NT2/D1 (cell line): ENCODE results near the gene NOVA2.
A peak's percentile ranks its signal among the peaks of the same experiment; 100 is the strongest.

ENCODE experiments used
- DNase-seq: peaks from one replicate; pipeline ENCODE4 v3.0.0-alpha.2; 2011; ENCODE audit warnings: low read depth, low spot score
- H3K27me3 ChIP-seq: 2 replicates; pipeline ENCODE4 v1.6.0; 2011; ENCODE audit warnings: mild to moderate bottlenecking; ENCODE audit not compliant: insufficient read length, insufficient read depth
- H3K36me3 ChIP-seq: 2 replicates; pipeline ENCODE4 v1.6.1; 2011; ENCODE audit warnings: mild to moderate bottlenecking, low read length, mixed read lengths; ENCODE audit not compliant: insufficient read depth, insufficient read length
- H3K4me1 ChIP-seq: 2 replicates; pipeline ENCODE4 v1.5.1; 2011; ENCODE audit not compliant: insufficient read depth, insufficient read length
- H3K4me3 ChIP-seq: 2 replicates; pipeline ENCODE4 v1.5.1; 2011; ENCODE audit warnings: low read depth; ENCODE audit not compliant: insufficient read length
- H3K9ac ChIP-seq: 2 replicates; pipeline ENCODE4 v1.6.0; 2011; ENCODE audit warnings: low read depth; ENCODE audit not compliant: insufficient read length
- H3K9me3 ChIP-seq: 2 replicates; pipeline ENCODE4 v1.5.1; 2011; ENCODE audit warnings: mild to moderate bottlenecking, low read length; ENCODE audit not compliant: insufficient read depth
- SUZ12 ChIP-seq: IDR thresholded peaks from 2 replicates; pipeline ENCODE4 v1.6.1; 2011; ENCODE audit not compliant: insufficient read length, insufficient read depth; ENCODE audit errors: extremely low read depth
- YY1 ChIP-seq: IDR thresholded peaks from 2 replicates; pipeline ENCODE4 v1.6.1; 2011; ENCODE audit not compliant: insufficient read length, insufficient read depth
- ZNF274 ChIP-seq: IDR thresholded peaks from 2 replicates; pipeline ENCODE4 v1.6.1; 2011; ENCODE audit warnings: mild to moderate bottlenecking, low read depth, low read length

The NOVA2 gene

DNA sequence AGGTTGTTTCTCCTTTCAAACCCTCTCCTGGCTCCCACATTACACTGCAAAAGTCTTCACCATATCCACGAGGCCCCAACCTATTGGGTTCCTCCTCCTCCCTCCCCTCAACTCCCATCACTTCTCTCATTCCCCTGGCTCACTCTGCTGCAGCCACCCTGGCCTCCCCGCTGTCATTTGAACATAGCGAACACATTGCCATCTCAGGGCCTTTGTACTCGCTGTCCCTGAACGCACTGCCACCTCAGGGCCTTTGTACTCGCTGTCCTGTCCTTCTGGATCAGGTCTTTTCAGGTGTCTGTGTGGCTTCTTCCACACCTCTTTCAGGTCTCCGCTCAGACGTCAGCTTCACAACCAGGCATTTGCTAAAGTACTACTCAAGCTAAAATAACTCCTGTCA, 23.3 kb upstream of the NOVA2 start:
- Histone ChIP-seq H3K9ac (no peak overlapping the region), H3K4me1 (peaks cover 7% of the 10 kb centered on the region), H3K4me3 (no peak overlapping the region), H3K9me3 (no peaks in the 10 kb centered on the region), H3K27me3 (peaks cover 4% of the 10 kb centered on the region), H3K36me3 (peaks cover 8% of the 10 kb centered on the region)
- TF ChIP-seq SUZ12 (no peak), YY1 (no peak), ZNF274 (no peak)
- no peak for DNase-seq

GRCh38 chr19:45995715-45996385, 22.2 kb upstream of the NOVA2 start:
- Histone ChIP-seq H3K36me3 (peaks cover 8% of the 10 kb centered on the region), H3K4me1 (peaks cover 7% of the 10 kb centered on the region), H3K9me3 (no peaks in the 10 kb centered on the region), H3K4me3 (peak overlapping the region; percentile 79), H3K27me3 (peaks cover 4% of the 10 kb centered on the region), H3K9ac (peak overlapping the region; percentile 85)
- no peak for DNase-seq
- TF ChIP-seq YY1 (no peak), ZNF274 (no peak), SUZ12 (no peak)

DNA sequence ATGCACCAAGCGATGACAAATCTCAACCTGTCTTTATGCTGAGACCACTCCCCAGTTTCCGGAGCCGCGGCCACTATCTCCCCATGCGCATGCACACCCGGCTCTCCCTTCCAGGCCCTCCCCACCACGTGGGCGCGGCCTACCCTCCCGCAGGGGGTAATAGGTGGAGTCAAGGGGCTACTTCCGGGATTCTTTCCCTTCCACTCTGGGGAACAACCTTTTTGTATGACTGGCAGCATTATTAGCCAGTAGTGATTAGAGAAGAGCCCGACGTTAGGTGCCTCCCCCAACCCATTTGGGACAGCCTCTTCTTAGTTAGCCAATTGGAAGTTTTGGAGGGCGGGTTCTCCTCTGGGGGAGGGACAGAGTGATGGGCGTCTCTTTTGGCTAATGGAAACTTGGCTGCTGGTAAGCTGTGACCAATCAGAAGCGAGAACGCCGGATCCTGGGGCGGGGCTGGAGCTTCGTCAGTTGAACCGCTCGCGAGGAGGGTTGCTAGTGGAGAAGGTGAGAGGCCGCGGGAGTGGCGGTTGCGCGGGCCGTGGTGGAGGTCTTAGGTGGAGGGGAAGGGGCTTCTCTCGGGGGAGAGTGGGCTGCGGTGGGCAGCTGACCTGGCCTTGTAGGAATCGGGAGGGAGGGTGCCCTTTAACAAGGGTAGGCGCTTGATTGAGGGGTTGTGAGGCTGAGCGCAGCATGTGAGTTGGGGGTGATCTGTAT, 21.5 kb upstream of the NOVA2 start, which contains the start of gene CCDC61:
Gene CCDC61 (plus strand): TSS at position 470 of the 717 bp plus-strand sequence. CDS start 7,552 bp downstream, outside the sequence.
- DNase-seq: peak; percentile 92
- peaks cover 8% of the 10 kb centered on the region for H3K36me3 ChIP-seq
- peak within 1 kb of the TSS; percentile 85 for H3K9ac ChIP-seq
- TF ChIP-seq YY1: no peak
- TF ChIP-seq ZNF274: no peak
- TF ChIP-seq SUZ12: no peak
- H3K4me1 ChIP-seq: peaks cover 7% of the 10 kb centered on the region
- no peaks in the 10 kb centered on the region for H3K9me3 ChIP-seq
- peaks cover under 1% of the 10 kb centered on the region for H3K27me3 ChIP-seq
- peak within 1 kb of the TSS; percentile 79 for H3K4me3 ChIP-seq

GRCh38 chr19:45994456-45994997, 20.9 kb upstream of the NOVA2 start:
- DNase-seq: no peak
- H3K27me3 ChIP-seq: no peaks in the 10 kb centered on the region
- no peaks in the 10 kb centered on the region for H3K9me3 ChIP-seq
- H3K9ac ChIP-seq: peak overlapping the region; percentile 32
- peaks cover 8% of the 10 kb centered on the region for H3K36me3 ChIP-seq
- no peak for TF ChIP-seq YY1
- no peak for TF ChIP-seq ZNF274
- no peak for TF ChIP-seq SUZ12
- peak overlapping the region; percentile 43 for H3K4me3 ChIP-seq
- H3K4me1 ChIP-seq: peaks cover 3% of the 10 kb centered on the region

- H3K9me3 ChIP-seq: no peaks in the 10 kb centered on the region
- H3K27me3 ChIP-seq: no peaks in the 10 kb centered on the region
- no peaks in the 10 kb centered on the region for H3K4me1 ChIP-seq
- TF ChIP-seq YY1 (no peak), SUZ12 (no peak)
- no peaks in the 10 kb centered on the region for H3K36me3 ChIP-seq
- no peak for DNase-seq
- H3K4me3 ChIP-seq: no peak overlapping the region
- H3K9ac ChIP-seq: no peak overlapping the region
Measured at GRCh38 chr19:45990113-45990728, 16.6 kb upstream of the NOVA2 start.

DNA sequence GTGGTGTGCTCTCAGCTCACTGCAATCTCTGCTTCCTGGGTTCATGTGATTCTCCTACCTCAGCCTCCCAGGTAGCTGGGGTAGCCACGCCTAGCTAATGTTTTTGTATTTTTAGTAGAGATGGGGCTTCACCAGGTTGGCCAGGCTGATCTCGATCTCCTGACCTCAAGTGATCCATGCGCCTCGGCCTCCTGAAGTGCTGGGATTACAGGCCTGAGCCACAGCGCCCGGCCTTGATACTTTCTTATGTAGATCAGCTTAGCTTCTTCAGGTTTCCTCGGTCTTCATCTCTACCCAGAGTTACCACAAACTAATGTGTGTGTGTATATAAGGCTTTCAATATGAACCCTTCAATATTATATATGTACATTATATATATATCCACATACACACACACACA, 11.7 kb upstream of the NOVA2 start:
- no peaks in the 10 kb centered on the region for H3K4me1 ChIP-seq
- no peaks in the 10 kb centered on the region for H3K27me3 ChIP-seq
- TF ChIP-seq SUZ12: no peak
- TF ChIP-seq YY1: no peak
- TF ChIP-seq ZNF274: no peak
- DNase-seq: no peak
- H3K9me3 ChIP-seq: no peaks in the 10 kb centered on the region
- H3K36me3 ChIP-seq: no peaks in the 10 kb centered on the region
- no peak overlapping the region for H3K9ac ChIP-seq
- H3K4me3 ChIP-seq: no peak overlapping the region

- TF ChIP-seq YY1: no peak
- no peak for TF ChIP-seq ZNF274
- no peak for TF ChIP-seq SUZ12
- DNase-seq: no peak
- H3K4me3 ChIP-seq: no peak overlapping the region
- H3K9ac ChIP-seq: no peak overlapping the region
- H3K4me1 ChIP-seq: no peaks in the 10 kb centered on the region
- H3K36me3 ChIP-seq: no peaks in the 10 kb centered on the region
- no peaks in the 10 kb centered on the region for H3K27me3 ChIP-seq
- no peaks in the 10 kb centered on the region for H3K9me3 ChIP-seq
Measured at GRCh38 chr19:45981350-45981749, 7.7 kb upstream of the NOVA2 start.
